Measurements from ENCODE around the gene WASF2.

Gene WASF2

GRCh38 chr1:27529704-27530018, 39.7 kb upstream of the WASF2 start:
- no peak overlapping the region for H2AFZ ChIP-seq (ENCODE audit: low read length)
- peaks cover 6 to 22% of the 10 kb centered on the region in 2 donors for H3K36me3 ChIP-seq (replicated peaks in 1 of 2; ENCODE audit: control insufficient read depth in 2 of 2, insufficient read depth in 2 of 2, low read length in 2 of 2)
- no peaks in the 10 kb centered on the region for H3K9me3 ChIP-seq (replicated peaks in 1 of 2; ENCODE audit: control insufficient read depth in 2 of 2, insufficient read depth in 1 of 2, low read depth in 1 of 2, low read length in 2 of 2)
- no peak overlapping the region for H3K4me3 ChIP-seq (ENCODE audit: low read length in 2 of 2)
- peaks cover 35 to 47% of the 10 kb centered on the region in 2 donors for H3K4me1 ChIP-seq (ENCODE audit: control insufficient read depth in 2 of 2, insufficient read depth in 1 of 2, low read depth in 1 of 2, low read length in 2 of 2)
- H3K14ac ChIP-seq (ENCODE audit: low read length) = no peak overlapping the region
- H2AK5ac ChIP-seq (ENCODE audit: low read depth, low read length) = no peak overlapping the region
- no peak overlapping the region for H2BK120ac ChIP-seq (ENCODE audit: low read depth, low read length)
- H2BK12ac ChIP-seq (ENCODE audit: low read length) = no peak overlapping the region
- H3K4ac ChIP-seq (ENCODE audit: low read length) = no peak overlapping the region
- no peak overlapping the region for H2BK5ac ChIP-seq (ENCODE audit: low read length)
- no peak overlapping the region for H4K91ac ChIP-seq (ENCODE audit: low read depth, low read length, poor library complexity)
- no peaks in the 10 kb centered on the region for H3K27me3 ChIP-seq (ENCODE audit: control insufficient read depth in 3 of 3, insufficient read depth in 3 of 3, low read depth in 1 of 3, low read length in 3 of 3)
- H3K9ac ChIP-seq (ENCODE audit: low read depth, low read length, poor library complexity) = no peak overlapping the region
- H3K23ac ChIP-seq (ENCODE audit: low read depth, low read length, poor library complexity) = no peak overlapping the region
- no peak overlapping the region for H2BK15ac ChIP-seq (ENCODE audit: low read length)
- H3K27ac ChIP-seq (replicated peaks; ENCODE audit: low read length) = peak overlapping the region; percentile 33
- H4K8ac ChIP-seq (ENCODE audit: low read depth, low read length) = no peak overlapping the region
- no CpG with 5 or more reads among the region's 5 CpGs for WGBS, 2 donors (ENCODE audit: extremely low coverage in 2 of 2, insufficient read length in 2 of 2, insufficient replicate concordance in 1 of 2)
- no peak overlapping the region for H3K4me2 ChIP-seq (ENCODE audit: insufficient read depth, low read length, poor library complexity, severe bottlenecking)
- H3K79me1 ChIP-seq (ENCODE audit: low read depth, low read length) = no peaks in the 10 kb centered on the region
- DNase-seq (ENCODE audit: low spot score) = no peak
- H3K18ac ChIP-seq (ENCODE audit: low read length) = no peak overlapping the region

GRCh38 chr1:27528818-27529703, 39.1 kb upstream of the WASF2 start:
- peak overlapping the region; percentile 84 for H2BK120ac ChIP-seq (ENCODE audit: low read depth, low read length)
- H3K18ac ChIP-seq (ENCODE audit: low read length) = peak overlapping the region; percentile 96
- peak overlapping the region; percentile 73 for H3K9ac ChIP-seq (ENCODE audit: low read depth, low read length, poor library complexity)
- peak overlapping the region; percentile 89 for H4K91ac ChIP-seq (ENCODE audit: low read depth, low read length, poor library complexity)
- peaks cover 6 to 16% of the 10 kb centered on the region in 2 donors for H3K36me3 ChIP-seq (replicated peaks in 1 of 2; ENCODE audit: control insufficient read depth in 2 of 2, insufficient read depth in 2 of 2, low read length in 2 of 2)
- peak overlapping the region; percentile 71 for H2AFZ ChIP-seq (ENCODE audit: low read length)
- DNase-seq (ENCODE audit: low spot score) = no peak
- peak overlapping the region; percentile 96 for H3K4me2 ChIP-seq (ENCODE audit: insufficient read depth, low read length, poor library complexity, severe bottlenecking)
- H3K4ac ChIP-seq (ENCODE audit: low read length) = no peak overlapping the region
- H3K9me3 ChIP-seq (replicated peaks in 1 of 2; ENCODE audit: control insufficient read depth in 2 of 2, insufficient read depth in 1 of 2, low read depth in 1 of 2, low read length in 2 of 2) = no peaks in the 10 kb centered on the region
- H3K4me3 ChIP-seq (ENCODE audit: low read length in 2 of 2) = no peak overlapping the region
- H2BK15ac ChIP-seq (ENCODE audit: low read length) = peak overlapping the region; percentile 13
- H3K23ac ChIP-seq (ENCODE audit: low read depth, low read length, poor library complexity) = peak overlapping the region; percentile 46
- peak overlapping the region; percentile 72 for H3K14ac ChIP-seq (ENCODE audit: low read length)
- no CpG with 5 or more reads among the region's 17 CpGs for WGBS, 2 donors (ENCODE audit: extremely low coverage in 2 of 2, insufficient read length in 2 of 2, insufficient replicate concordance in 1 of 2)
- H3K27me3 ChIP-seq (ENCODE audit: control insufficient read depth in 3 of 3, insufficient read depth in 3 of 3, low read depth in 1 of 3, low read length in 3 of 3) = no peaks in the 10 kb centered on the region
- H3K27ac ChIP-seq (replicated peaks; ENCODE audit: low read length) = peak overlapping the region; percentile 33
- peak overlapping the region; percentile 90 for H2BK5ac ChIP-seq (ENCODE audit: low read length)
- H3K79me1 ChIP-seq (ENCODE audit: low read depth, low read length) = no peaks in the 10 kb centered on the region
- no peak overlapping the region for H2BK12ac ChIP-seq (ENCODE audit: low read length)
- H2AK5ac ChIP-seq (ENCODE audit: low read depth, low read length) = peak overlapping the region; percentile 98
- H3K4me1 ChIP-seq (ENCODE audit: control insufficient read depth in 2 of 2, insufficient read depth in 1 of 2, low read depth in 1 of 2, low read length in 2 of 2) = peaks cover 35 to 52% of the 10 kb centered on the region in 2 donors
- H4K8ac ChIP-seq (ENCODE audit: low read depth, low read length) = no peak overlapping the region

- peak overlapping the region; percentile 27 for H3K9ac ChIP-seq (ENCODE audit: low read depth, low read length, poor library complexity)
- peak overlapping the region; percentile 84 for H2BK12ac ChIP-seq (ENCODE audit: low read length)
- no peaks in the 10 kb centered on the region for H3K79me1 ChIP-seq (ENCODE audit: low read depth, low read length)
- H3K9me3 ChIP-seq (replicated peaks in 1 of 2; ENCODE audit: control insufficient read depth in 2 of 2, insufficient read depth in 1 of 2, low read depth in 1 of 2, low read length in 2 of 2) = no peaks in the 10 kb centered on the region
- peak overlapping the region; percentile 90 for H2BK5ac ChIP-seq (ENCODE audit: low read length)
- no CpG with 5 or more reads among the region's 71 CpGs for WGBS, 2 donors (ENCODE audit: extremely low coverage in 2 of 2, insufficient read length in 2 of 2, insufficient replicate concordance in 1 of 2)
- peak overlapping the region; percentile 89 for H4K91ac ChIP-seq (ENCODE audit: low read depth, low read length, poor library complexity)
- peak overlapping the region; percentile 98 for H2AK5ac ChIP-seq (ENCODE audit: low read depth, low read length)
- H3K27me3 ChIP-seq (ENCODE audit: control insufficient read depth in 3 of 3, insufficient read depth in 3 of 3, low read depth in 1 of 3, low read length in 3 of 3) = no peaks in the 10 kb centered on the region
- peaks cover 41 to 61% of the 10 kb centered on the region in 2 donors for H3K4me1 ChIP-seq (ENCODE audit: control insufficient read depth in 2 of 2, insufficient read depth in 1 of 2, low read depth in 1 of 2, low read length in 2 of 2)
- H2AFZ ChIP-seq (ENCODE audit: low read length) = peak overlapping the region; percentile 71
- peak overlapping the region; percentile 84 for H2BK120ac ChIP-seq (ENCODE audit: low read depth, low read length)
- DNase-seq (ENCODE audit: low spot score) = peak; percentile 52
- peaks cover 2 to 7% of the 10 kb centered on the region in 2 donors for H3K36me3 ChIP-seq (replicated peaks in 1 of 2; ENCODE audit: control insufficient read depth in 2 of 2, insufficient read depth in 2 of 2, low read length in 2 of 2)
- H2BK15ac ChIP-seq (ENCODE audit: low read length) = peak overlapping the region; percentile 13
- peak overlapping the region; percentile 33 for H3K27ac ChIP-seq (replicated peaks; ENCODE audit: low read length)
- peak overlapping the region; percentile 87 for H3K14ac ChIP-seq (ENCODE audit: low read length)
- peak overlapping the region; percentile 28 for H3K4ac ChIP-seq (ENCODE audit: low read length)
- H3K23ac ChIP-seq (ENCODE audit: low read depth, low read length, poor library complexity) = peak overlapping the region; percentile 46
- peak overlapping the region; percentile 32 for H4K8ac ChIP-seq (ENCODE audit: low read depth, low read length)
- peak overlapping the region; percentile 96 for H3K18ac ChIP-seq (ENCODE audit: low read length)
- peak overlapping the region; percentile 96 for H3K4me2 ChIP-seq (ENCODE audit: insufficient read depth, low read length, poor library complexity, severe bottlenecking)
- H3K4me3 ChIP-seq (ENCODE audit: low read length in 2 of 2) = peak overlapping the region; percentile 41 to 72
Observed at GRCh38 chr1:27527890-27528817, 38.2 kb upstream of the WASF2 start.

Data from neuronal stem cell (in vitro differentiated cells).